C1 segment of cervical spinal cord (tissue), 14 donors: ENCODE data around the gene AKT2.
A peak's percentile ranks its signal among the peaks of the same experiment; 100 is the strongest.

ENCODE experiments used
- DNase-seq, 14 donors: peaks; one replicate each; lab custom pipeline; 2025; lab: John Stamatoyannopoulos, UW

AKT2 gene

GRCh38 chr19:40236026-40236355 lies 49.2 kb downstream of the AKT2 start:
- no peak for DNase-seq

GRCh38 chr19:40235238-40236025 lies 49.7 kb downstream of the AKT2 start:
- no peak for DNase-seq

DNA sequence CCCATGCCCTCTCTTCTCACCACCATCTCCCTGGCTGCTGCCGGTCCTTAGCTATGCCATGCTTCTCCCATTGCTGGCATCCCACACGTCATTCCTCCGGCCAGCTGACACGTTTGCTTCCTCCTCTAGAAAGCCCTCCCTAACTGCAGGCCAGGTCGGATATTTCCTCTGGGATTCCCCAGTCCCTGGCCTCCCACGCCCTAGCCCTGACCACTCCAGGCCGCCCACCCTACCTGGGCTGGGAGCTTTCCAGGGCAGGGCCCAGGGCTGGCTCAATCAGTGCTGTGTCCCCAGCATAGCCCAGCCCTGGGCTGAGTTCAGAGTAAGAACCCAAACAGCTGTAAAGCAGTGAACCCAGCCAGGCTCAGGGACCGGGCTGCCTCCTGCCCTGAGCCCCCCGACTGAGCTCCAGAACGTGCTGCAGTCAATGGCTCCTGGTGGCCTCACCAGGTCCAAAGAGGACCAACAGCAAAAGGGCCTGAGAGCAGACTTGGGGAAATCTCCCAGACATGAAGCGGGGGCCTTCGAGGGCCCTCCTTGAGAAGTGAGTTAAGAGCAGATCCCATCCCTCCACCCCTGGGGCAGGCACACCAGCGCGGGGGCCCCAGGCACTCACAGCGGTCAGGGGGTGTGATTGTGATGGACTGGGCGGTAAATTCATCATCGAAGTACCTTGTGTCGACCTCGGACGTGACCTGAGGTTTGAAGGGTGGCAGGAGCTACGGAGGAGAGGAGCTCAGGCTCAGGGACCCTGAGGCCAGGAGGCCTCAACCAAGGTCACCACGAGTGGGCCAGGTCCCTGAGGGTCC lies 50.5 kb downstream of the AKT2 start:
- no peak for DNase-seq

DNA sequence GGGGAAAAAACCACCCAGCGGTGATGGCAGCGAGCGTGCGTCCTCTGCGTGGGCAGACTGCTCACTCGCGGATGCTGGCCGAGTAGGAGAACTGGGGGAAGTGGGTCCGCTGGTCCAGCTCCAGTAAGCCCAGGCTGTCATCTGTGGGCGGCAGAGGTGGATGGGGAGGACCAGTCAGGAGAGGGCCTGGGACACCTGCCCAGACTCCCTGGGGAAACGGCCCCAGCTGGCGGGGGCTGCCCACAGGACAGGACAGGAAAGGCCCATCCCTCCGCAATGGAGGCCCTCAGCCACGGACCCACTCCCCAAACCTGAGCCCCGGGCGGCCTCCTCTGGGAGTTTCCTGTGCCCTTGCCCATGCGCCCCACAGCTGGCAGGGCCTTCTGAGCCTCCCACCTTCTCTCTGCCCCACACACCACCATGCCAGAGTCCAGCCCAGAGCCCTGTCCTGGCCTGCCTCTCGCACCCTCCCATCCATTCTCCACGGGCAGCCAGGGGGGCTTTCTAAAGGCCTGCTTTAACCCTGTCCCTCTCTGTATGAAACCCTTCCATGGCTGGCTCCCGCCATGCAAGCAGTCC lies 51.2 kb downstream of the AKT2 start:
- DNase-seq, result no peak

DNA sequence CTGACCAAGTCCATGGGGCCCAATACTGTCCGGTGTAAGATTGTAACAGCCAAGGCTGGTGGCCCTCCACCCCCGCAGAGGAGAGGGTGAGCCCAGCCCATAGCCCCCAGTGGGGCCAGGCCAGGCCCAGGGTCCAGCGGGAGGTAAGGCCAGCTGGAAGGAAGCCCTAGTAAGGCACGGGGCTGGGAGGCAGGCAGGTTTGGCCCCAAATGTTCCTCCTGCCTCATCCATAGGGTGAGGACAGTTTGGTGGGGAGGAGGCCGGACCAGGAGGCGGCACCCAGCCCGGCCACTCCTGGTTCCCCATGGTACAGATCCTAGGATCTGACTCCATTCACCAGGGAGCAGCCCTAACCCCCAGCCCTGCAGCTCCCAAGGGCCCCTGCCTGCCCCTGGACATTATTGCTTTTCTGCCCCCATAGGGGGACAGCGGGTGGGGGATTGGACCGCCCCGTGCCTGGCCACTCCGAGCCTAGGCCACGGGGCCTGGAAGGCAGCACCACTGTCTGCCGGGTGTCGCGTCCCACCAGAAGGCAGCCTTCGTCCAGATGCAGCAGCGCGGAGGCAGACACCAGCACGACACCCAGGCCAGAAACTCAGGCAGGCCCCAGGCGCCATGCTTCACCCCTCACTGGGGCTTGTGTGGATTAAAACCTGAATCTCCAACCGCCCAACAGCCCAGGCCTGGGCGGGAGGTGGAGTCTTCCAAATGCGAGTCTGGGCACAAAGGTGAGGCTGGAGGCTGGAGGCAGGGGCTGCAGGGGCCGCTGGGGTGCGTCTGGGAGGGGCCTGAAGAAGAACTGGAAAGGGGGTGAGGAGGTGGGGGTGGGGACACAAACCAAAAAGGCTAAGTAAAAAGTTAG lies 52.0 kb downstream of the AKT2 start:
- no peak for DNase-seq

DNA sequence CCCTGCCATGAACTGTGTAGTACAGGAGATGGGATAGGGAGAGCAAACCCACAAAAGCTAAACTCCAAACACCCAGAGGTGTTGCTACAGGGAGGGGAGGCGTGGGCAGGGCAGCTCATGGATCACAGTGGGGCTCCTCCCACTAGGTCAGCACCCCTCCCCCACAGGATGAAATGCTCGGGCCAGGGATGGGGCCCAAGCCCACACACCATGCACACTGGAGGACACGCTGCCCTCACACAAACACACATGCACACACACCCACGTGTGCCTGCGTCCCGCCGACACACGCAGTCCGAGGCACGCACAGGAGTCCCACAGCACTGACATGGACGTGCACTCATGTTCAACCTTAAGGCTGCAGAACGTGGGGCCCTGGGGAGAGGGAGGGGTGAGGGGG lies 52.7 kb downstream of the AKT2 start:
- no peak for DNase-seq

DNA sequence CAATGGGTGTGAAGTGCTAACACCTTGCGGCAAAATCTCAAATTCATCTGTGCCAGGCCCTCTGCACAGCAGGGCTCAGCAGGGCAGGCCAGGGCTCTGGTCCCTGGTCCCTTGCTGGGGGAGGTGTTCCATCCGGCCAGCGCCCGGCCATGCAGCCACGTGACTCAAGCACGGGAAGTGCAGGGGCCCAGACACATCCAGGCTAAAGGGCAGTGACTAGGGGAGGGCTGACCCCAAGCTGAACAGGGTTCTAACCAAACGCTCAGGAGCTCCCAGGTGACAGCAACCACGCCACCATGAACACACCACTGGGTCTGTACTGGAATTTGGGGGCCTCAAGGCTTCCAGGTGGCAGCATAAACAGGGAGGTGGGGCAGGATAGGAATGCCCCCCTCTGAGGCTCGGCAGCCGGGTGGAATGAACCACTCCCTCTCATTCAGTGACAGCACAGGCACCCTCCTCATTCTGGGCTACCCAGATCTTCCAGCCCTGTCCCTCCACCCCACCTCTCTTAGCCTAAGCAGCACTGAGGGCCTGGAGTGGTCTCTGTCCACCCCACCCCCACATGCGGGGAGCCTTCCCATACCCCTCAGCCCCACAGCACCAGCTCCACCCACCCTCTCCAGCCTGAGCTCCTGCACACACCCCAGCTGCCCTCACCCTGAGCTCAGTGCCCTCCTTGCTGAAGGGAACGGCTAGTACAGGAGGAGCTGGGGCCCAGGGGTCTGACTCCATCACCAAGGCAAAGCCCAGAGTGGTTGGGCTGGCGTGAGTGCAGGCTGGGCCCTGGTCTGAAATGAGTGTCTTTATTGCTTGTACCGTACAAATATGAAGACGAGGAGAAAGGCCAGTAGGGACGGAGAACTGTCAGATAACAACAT lies 53.4 kb downstream of the AKT2 start:
- peak in 1 of 14 donors; percentile 16 for DNase-seq

DNA sequence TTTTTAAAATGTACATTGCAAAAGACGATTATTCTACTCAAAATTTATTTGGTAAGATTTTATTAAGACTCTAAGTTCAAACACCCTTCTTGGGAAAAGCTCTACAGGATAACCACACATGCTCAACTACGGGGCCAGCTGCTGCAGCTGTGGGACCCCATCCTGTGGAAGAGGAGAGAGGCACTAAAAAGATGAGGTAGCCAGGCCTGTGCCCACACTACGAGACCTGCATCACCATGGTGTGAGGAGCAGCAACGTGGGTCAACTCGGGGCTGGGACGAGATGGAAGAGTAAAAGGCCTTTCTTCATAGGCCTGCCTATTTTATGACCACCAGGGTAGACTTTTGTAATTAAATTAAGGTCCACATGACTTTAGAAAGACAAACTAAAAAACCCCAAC lies 54.1 kb downstream of the AKT2 start:
- no peak for DNase-seq

GRCh38 chr19:40229926-40230417 lies 55.2 kb downstream of the AKT2 start:
- no peak for DNase-seq

DNA sequence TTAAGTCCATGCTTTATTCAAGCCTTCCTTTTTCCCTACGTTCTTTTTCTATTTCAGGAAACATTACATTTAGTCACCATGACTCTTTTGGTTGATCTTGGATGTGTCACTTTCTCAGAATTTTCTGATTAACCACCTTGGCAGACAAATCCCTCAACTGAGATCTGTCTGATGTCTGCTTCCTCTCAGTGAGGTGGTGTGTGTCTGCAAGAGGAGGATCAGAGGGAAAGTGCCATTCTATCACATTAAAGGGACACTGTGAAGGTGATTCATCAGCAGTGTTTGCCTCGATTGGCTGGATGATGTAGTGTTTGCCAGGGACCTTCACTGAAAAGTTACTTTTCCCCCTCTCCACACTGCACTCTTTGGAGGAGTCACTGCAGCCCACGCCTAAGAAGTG lies 55.7 kb downstream of the AKT2 start:
- DNase-seq, result no peak

DNA sequence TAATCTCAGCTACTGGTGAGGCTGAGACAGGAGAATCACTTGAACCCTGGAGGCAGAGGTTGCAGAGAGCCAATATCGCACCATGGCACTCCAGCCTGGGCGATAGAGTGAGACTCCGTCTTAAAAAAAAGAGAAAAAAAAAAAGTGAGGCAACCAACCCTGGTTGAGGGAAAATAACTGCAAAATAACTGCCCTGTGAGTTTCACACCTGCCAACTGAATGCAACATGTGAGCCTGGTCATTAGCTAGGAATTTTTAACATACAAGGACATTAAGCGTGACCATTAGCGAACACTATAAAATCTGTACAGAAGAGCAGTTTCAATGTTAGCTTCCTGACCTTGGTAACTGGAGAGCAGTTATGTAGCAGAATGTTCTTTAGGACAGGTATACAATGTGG lies 56.3 kb downstream of the AKT2 start:
- DNase-seq, result no peak

- DNase-seq, result no peak
These were observed 56.8 kb downstream of the AKT2 start for GRCh38 chr19:40228346-40228745.

- peak in 1 of 14 donors; percentile 43 for DNase-seq
These were observed 59.5 kb downstream of the AKT2 start for GRCh38 chr19:40225440-40226305.

GRCh38 chr19:40224342-40225150 lies 60.6 kb downstream of the AKT2 start:
- no peak for DNase-seq

GRCh38 chr19:40223135-40223822 lies 61.9 kb downstream of the AKT2 start:
- DNase-seq, result no peak

- peak; percentile 3 to 85 (median 68) for DNase-seq
These were observed 63.1 kb downstream of the AKT2 start for GRCh38 chr19:40221858-40222619.

DNA sequence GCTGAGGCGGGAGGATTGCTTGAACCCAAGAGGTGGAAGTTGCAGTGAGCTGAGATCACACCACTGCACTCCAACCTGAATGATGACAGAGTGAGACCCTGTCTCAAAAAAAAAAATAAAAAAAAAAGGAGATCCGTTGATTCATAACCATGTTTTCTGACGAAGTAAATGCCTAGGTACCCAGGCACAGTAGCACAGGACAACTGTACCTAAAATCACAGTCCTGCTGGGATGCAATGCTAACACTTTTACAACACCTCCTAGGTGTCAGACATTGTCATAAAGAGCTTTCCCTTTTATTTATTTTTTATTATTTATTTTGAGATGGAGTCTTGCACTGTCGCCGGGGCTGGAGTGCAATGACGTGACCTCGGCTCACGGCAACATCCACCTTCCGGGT lies 64.5 kb downstream of the AKT2 start:
- no peak for DNase-seq
